Measurements from ENCODE around the gene GFY. TPM values are rescaled to one million over a fixed set of nuclear protein-coding genes. Genes with fewer than 3 reads are reported as not detected.

The GFY gene
- total and polyA plus RNA-seq, 10 donors, result not detected

DNA sequence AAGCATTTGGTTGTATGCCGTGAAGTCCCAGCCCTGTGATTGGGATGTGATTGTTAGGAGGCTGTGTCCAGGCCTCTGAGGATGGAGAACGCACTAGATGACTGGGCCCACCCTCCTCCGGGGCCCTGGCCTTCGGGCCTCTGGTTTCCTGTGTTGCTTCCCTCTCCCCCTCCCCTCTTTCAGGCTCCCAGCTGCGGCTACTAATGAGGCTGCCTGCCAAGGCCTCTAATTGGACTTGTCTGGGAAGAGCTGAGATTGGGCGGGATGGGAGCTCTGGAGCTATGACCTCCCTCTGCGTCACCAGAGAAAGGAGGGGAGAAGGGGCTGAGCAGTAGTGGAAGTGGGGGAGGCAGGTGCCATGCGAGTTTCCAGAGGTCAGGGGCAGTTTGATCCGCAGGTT, 11.8 kb upstream of the GFY start:
- intact Hi-C loops (cut with DNase I; ENCODE audit: low total_unique reads), result no loop called here
- Histone ChIP-seq H3K36me3 (no peaks in the 10 kb centered on the region), H3K4me1 (peaks cover 5 to 38% (median 24%) of the 10 kb centered on the region in 6 donors), H3K9me3 (no peaks in the 10 kb centered on the region), H3K27me3 (replicated peaks in 1 of 7) (peaks cover 0 to 21% (median 0%) of the 10 kb centered on the region in 7 donors), H3K27ac (no peak overlapping the region), H3K4me3 (no peak overlapping the region)
- TF ChIP-seq, protein P1, sequence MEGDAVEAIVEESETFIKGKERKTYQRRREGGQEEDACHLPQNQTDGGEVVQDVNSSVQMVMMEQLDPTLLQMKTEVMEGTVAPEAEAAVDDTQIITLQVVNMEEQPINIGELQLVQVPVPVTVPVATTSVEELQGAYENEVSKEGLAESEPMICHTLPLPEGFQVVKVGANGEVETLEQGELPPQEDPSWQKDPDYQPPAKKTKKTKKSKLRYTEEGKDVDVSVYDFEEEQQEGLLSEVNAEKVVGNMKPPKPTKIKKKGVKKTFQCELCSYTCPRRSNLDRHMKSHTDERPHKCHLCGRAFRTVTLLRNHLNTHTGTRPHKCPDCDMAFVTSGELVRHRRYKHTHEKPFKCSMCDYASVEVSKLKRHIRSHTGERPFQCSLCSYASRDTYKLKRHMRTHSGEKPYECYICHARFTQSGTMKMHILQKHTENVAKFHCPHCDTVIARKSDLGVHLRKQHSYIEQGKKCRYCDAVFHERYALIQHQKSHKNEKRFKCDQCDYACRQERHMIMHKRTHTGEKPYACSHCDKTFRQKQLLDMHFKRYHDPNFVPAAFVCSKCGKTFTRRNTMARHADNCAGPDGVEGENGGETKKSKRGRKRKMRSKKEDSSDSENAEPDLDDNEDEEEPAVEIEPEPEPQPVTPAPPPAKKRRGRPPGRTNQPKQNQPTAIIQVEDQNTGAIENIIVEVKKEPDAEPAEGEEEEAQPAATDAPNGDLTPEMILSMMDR (IDR thresholded peaks at IDR 0.05 in 8 of 11, conservative IDR thresholded peaks at IDR 0.05 in 3 of 11), result no peak
- TF ChIP-seq POLR2A (IDR thresholded peaks at IDR 0.05), result no peak
- TF ChIP-seq POLR2AphosphoS5 (IDR thresholded peaks at IDR 0.05), result no peak
- no peak for DNase-seq
- 50 to 73% (median 59%) methylated on average over 8 to 9 of the region's 9 CpGs for WGBS, 5 donors

DNA sequence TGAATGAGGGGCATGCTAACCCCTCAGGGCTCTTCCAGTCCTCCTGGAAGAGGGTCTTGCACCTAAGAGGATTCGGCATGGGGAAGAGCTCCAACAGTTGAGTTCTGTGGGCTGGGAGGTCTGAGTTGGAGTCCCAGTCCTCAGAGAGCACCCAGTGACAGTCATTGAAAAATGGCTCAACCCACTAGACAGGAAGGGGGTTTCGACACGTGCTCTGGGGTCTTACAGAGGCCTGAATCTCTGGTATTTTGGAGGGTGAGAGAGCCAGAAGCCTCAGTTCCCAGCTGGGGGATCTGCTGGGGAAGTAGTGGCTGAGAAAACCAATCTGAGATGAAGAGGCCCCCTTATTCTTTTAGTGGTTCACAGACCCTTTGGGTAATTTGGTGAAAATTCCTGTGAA, 10.9 kb upstream of the GFY start:
- TF ChIP-seq POLR2AphosphoS5 (IDR thresholded peaks at IDR 0.05) (no peak), POLR2A (IDR thresholded peaks at IDR 0.05) (no peak)
- TF ChIP-seq, protein P1 (IDR thresholded peaks at IDR 0.05 in 8 of 11, conservative IDR thresholded peaks at IDR 0.05 in 3 of 11), result no peak
- H3K27ac ChIP-seq, result no peak overlapping the region
- no peak for DNase-seq
- intact Hi-C loops (cut with DNase I; ENCODE audit: low total_unique reads), result no loop called here
- peaks cover 0 to 31% (median 3%) of the 10 kb centered on the region in 7 donors for H3K27me3 ChIP-seq (replicated peaks in 1 of 7)
- no peaks in the 10 kb centered on the region for H3K9me3 ChIP-seq
- H3K4me1 ChIP-seq, result peaks cover 5 to 29% (median 15%) of the 10 kb centered on the region in 6 donors
- no peaks in the 10 kb centered on the region for H3K36me3 ChIP-seq
- H3K4me3 ChIP-seq, result no peak overlapping the region
- WGBS, 5 donors, result 51 to 89% (median 73%) methylated on average over 3 of the region's 3 CpGs

DNA sequence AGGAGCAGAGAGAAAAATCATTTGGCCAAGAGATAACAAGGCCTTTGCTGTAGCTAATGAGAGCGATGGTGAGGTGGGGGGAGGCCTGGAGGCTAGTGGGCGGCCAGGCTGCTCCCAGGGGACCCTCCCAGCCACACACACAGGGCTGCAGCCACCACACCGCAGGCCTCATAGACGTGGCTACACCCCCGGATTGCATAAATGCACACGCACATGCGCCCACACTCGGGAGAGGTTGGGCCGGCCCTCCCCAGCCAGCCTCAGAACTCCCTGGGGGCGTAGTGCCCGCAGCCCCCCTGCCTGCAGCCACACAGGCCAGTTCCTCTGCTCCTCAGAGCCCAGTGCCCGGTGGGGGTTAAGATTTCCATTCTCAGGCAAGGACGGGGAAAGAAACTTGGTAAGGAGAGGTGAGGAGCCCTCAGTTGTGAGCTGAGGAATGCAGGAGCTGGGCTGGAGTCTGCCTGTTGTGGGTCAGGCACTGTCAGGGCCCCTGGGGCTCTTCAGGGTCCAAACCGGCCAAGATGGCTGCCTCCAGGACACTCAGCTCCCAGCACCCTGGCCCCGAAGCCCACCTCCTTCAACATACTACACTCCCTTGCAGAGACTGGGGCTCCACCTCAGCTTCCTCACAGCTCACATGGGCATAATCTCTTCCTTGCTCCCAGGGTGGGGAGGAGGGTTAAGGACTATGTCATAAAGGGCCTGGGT, 9.9 kb upstream of the GFY start:
- TF ChIP-seq POLR2AphosphoS5 (IDR thresholded peaks at IDR 0.05), result no peak
- TF ChIP-seq, protein P1 (IDR thresholded peaks at IDR 0.05 in 8 of 11, conservative IDR thresholded peaks at IDR 0.05 in 3 of 11), result no peak
- no peak for TF ChIP-seq POLR2A (IDR thresholded peaks at IDR 0.05)
- intact Hi-C loops (cut with DNase I; ENCODE audit: low total_unique reads), result no loop called here

DNA sequence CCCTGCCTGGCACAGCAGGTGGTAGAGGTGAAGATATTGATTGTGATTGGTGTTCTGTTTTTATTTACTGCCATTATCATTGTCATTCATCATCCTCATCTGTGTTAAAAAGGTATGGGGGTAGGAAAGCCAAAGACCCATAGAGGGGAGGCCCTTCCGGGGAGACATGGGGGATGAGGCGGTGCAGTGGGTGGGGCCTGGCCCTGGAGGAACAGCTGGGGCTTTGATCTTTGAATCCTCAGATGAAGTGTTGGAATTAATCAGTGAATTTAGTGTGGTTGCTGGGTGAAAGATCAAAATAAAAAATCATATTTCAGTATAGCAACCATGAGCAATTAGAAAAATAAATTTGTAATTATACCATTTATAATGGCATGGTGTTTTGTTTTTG, 9.4 kb upstream of the GFY start:
- peaks cover 0 to 22% (median 9%) of the 10 kb centered on the region in 6 donors for H3K4me1 ChIP-seq
- H3K9me3 ChIP-seq, result no peaks in the 10 kb centered on the region
- no peak overlapping the region for H3K27ac ChIP-seq
- H3K36me3 ChIP-seq, result no peaks in the 10 kb centered on the region
- TF ChIP-seq POLR2AphosphoS5 (IDR thresholded peaks at IDR 0.05), result no peak
- TF ChIP-seq POLR2A (IDR thresholded peaks at IDR 0.05), result no peak
- TF ChIP-seq, protein P1 (IDR thresholded peaks at IDR 0.05 in 8 of 11, conservative IDR thresholded peaks at IDR 0.05 in 3 of 11), result no peak
- whole genome bisulfite sequencing, 5 donors, result 76 to 88% (median 83%) methylated on average over 2 of the region's 2 CpGs
- intact Hi-C loops (cut with DNase I; ENCODE audit: low total_unique reads), result no loop called here
- H3K27me3 ChIP-seq (replicated peaks in 1 of 7), result peaks cover 0 to 46% (median 11%) of the 10 kb centered on the region in 7 donors
- H3K4me3 ChIP-seq, result no peak overlapping the region
- DNase-seq, result no peak

More for the DNA sequence above, 9.9 kb upstream of the GFY start:
- H3K9me3 ChIP-seq, result no peaks in the 10 kb centered on the region
- H3K4me3 ChIP-seq, result no peak overlapping the region
- H3K4me1 ChIP-seq, result peaks cover 0 to 19% (median 6%) of the 10 kb centered on the region in 6 donors
- no peaks in the 10 kb centered on the region for H3K36me3 ChIP-seq
- no peak overlapping the region for H3K27ac ChIP-seq
- H3K27me3 ChIP-seq (replicated peaks in 1 of 7), result peaks cover 0 to 41% (median 6%) of the 10 kb centered on the region in 7 donors
- WGBS, 5 donors, result 51 to 70% (median 68%) methylated on average over 6 to 15 of the region's 15 CpGs
- no peak for DNase-seq
